MG63 (cell line): ENCODE results near the gene SPPL2C. TPM values are rescaled to one million over a fixed set of nuclear protein-coding genes. Genes with fewer than 3 reads are reported as not detected.

Source experiments
- DNase-seq: peaks from one replicate; pipeline ENCODE4 v3.0.0-alpha.2; 2020
- H3K27me3 ChIP-seq: fragments of 250-450 bp; sonication (Bioruptor Pico); 2 replicates; pipeline ENCODE4 v1.5.1; 2020; ENCODE audit warnings: mild to moderate bottlenecking, moderate library complexity
- H3K36me3 ChIP-seq: fragments of 250-450 bp; sonication (Bioruptor Pico); 2 replicates; pipeline ENCODE4 v1.5.1; 2020; ENCODE audit warnings: mild to moderate bottlenecking, moderate library complexity
- H3K4me3 ChIP-seq: fragments of 250-450 bp; sonication (Bioruptor Pico); 2 replicates; pipeline ENCODE4 v1.5.1; 2020; ENCODE audit warnings: mild to moderate bottlenecking, moderate library complexity
- H3K9me3 ChIP-seq: fragments of 250-450 bp; sonication (Bioruptor Pico); 2 replicates; pipeline ENCODE4 v1.5.1; 2020; ENCODE audit warnings: mild to moderate bottlenecking, moderate library complexity
- total RNA-seq: library from RNA; depleted of rRNA; stranded (reverse); fragments of >200 nt; shearing (Covaris generic); gene quantifications from 2 replicates; pipeline ENCODE4 v1.2.3, GENCODE V29; 2014; ENCODE audit warnings: low replicate concordance; rRNA removed

The SPPL2C gene
- total RNA-seq = not detected in 2 replicates

GRCh38 chr17:45844695-45845375, at the start of gene SPPL2C:
Gene SPPL2C (plus strand): TSS chr17:45844881. CDS start chr17:45844907, 26 bp downstream.
- H3K4me3 ChIP-seq = no peak within 1 kb of the TSS
- no peaks in the 10 kb centered on the region for H3K36me3 ChIP-seq
- no peak for DNase-seq
- H3K9me3 ChIP-seq = no peaks in the 10 kb centered on the region
- no peaks in the 10 kb centered on the region for H3K27me3 ChIP-seq

DNA sequence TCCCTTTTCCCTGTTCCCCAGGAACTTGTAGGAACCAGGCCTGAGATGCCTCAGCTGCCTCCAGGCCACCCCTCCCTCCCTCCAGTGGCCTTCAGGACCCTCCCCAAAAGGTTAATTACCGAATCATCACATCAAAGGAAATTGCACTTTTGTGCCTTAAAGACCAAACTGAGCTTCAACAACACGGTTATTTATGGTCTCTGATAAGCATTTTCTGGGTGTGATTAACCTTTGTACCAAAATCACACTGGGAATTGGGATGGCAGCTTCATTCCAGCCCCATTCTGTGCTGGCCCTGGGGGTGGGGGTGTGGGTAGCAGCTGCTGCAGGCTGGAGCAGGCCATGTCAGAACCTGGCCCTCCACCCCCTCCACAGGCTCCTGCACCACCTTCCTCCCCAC, 43.9 kb upstream of the SPPL2C start:
- DNase-seq = no peak
- Histone ChIP-seq H3K9me3 (no peaks in the 10 kb centered on the region), H3K27me3 (peaks cover 7% of the 10 kb centered on the region), H3K36me3 (no peaks in the 10 kb centered on the region), H3K4me3 (no peak overlapping the region)

- no peak for DNase-seq
- H3K9me3 ChIP-seq = no peaks in the 10 kb centered on the region
- peaks cover 9% of the 10 kb centered on the region for H3K27me3 ChIP-seq
- no peak overlapping the region for H3K4me3 ChIP-seq
- H3K36me3 ChIP-seq = no peaks in the 10 kb centered on the region
These were observed 43.3 kb upstream of the SPPL2C start for GRCh38 chr17:45801421-45801820.

DNA sequence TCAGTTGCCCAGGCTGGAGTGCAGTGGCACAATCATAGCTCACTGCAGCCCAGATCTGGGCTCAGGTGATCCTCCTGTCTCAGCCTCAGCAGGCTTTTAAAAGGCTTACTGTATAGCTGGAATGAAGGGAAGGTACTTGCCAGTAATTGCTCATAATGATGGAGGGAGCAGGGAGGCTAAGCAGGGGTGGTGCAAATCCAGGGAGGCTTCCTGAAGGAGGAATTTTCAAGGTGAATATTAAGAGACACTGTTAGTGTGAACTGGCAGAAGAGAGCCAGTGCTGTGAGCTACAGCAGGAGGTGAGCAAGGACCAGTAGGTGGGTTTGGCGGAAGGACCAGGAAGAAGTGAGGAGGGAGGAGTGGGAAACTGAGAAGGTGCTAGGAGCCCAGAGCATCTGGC, 35.8 kb upstream of the SPPL2C start:
- Histone ChIP-seq H3K36me3 (no peaks in the 10 kb centered on the region), H3K9me3 (peaks cover 7% of the 10 kb centered on the region; the same call in 1 of the 2 replicates), H3K4me3 (no peak overlapping the region), H3K27me3 (peaks cover 9% of the 10 kb centered on the region)
- DNase-seq = no peak

GRCh38 chr17:45809499-45809898, 35.2 kb upstream of the SPPL2C start:
- Histone ChIP-seq H3K9me3 (peaks cover 7% of the 10 kb centered on the region; the same call in 1 of the 2 replicates), H3K4me3 (no peak overlapping the region), H3K36me3 (no peaks in the 10 kb centered on the region), H3K27me3 (peaks cover 9% of the 10 kb centered on the region; the same call in 1 of the 2 replicates)
- no peak for DNase-seq

- no peak for DNase-seq
- peaks cover 7% of the 10 kb centered on the region; the same call in 1 of the 2 replicates for H3K9me3 ChIP-seq
- no peak overlapping the region for H3K4me3 ChIP-seq
- H3K27me3 ChIP-seq = no peaks in the 10 kb centered on the region; the same call in 1 of the 2 replicates
- H3K36me3 ChIP-seq = no peaks in the 10 kb centered on the region
These were observed 32.6 kb upstream of the SPPL2C start for GRCh38 chr17:45812102-45812501.

DNA sequence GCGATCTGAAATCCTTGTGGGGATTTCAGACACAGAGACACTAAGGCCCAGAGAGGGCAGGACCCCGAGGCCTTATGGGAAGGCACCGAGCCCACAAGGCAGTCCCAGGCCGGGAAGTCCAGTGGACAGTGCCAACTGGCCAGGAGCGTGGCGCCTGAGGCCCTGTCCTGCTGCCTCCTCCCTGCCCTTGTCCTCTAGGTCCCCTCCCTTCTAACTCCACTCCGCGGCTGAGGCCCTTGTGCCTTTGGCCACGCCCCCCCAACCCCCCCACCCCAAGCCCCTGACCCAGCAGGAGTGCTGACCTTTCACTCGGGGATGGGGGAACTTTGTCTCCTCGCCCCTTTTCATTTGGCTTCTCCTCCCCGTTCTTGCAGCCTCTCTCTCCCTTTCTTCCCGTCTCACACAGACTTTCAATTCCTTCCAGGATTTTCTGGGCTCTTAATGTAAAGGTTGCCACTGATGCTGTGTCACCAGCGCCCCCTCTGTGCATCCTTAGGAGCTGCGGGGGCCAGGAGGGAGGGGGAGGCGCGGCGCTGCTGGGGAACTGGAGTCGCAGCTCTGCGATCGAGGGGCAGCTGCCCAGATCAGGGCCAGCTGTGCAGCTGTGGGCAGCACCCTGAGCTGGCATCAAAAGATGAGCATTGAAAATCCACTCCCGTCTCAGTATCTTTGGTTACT, 31.5 kb upstream of the SPPL2C start:
- Histone ChIP-seq H3K9me3 (peaks cover 7% of the 10 kb centered on the region; the same call in 1 of the 2 replicates), H3K36me3 (no peaks in the 10 kb centered on the region), H3K27me3 (no peaks in the 10 kb centered on the region), H3K4me3 (no peak overlapping the region)
- DNase-seq = no peak

DNA sequence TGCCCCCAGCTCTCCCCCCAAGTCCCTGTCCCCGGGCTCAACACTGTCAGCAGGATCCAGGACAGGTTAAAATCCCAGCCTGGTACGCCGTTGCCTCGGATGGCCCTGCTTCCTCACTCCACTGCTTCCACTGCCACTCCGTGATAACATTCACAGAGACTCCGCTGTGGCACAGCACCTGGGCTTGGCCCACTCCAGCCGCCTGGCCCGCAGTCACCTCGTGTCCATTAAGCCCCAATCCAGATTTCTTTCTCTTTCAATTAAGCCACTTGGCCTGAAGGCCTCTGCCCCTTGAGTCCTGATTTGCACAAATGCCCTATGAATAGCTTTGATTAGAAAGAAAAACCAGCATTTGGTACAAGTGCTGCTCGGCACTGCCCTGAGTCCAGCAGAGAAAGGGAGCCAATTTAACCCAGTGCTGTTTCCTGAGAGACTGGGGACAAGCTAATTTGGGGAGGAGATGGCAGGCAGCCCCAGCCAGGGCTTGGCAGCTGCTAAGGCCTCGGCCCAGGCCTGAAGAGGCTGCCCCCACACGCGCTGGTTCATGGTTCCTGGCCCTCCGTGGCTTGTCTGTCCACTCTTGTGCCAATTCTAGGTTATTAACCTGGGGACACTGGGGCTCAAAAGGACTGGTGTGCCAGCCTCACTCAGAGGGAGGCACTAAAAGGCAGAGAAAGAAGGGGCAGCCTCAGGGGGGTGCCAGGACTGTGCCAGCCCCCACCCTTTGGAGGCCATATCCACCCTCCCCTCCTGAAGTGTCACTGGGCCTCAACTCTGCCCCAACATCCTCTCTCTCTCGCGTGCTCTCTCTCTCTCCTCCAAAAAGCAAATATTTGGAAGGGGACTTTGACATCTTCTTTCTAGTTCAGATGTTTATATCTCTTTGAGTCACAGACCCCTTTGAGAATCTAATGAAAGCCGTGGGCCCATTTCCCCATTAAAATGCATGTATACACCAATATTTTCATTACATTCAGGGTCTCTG, 29.8 kb upstream of the SPPL2C start:
- Histone ChIP-seq H3K36me3 (no peaks in the 10 kb centered on the region), H3K4me3 (no peak overlapping the region), H3K27me3 (no peaks in the 10 kb centered on the region), H3K9me3 (peaks cover 7% of the 10 kb centered on the region; the same call in 1 of the 2 replicates)
- no peak for DNase-seq

GRCh38 chr17:45815752-45816151, 28.9 kb upstream of the SPPL2C start:
- H3K36me3 ChIP-seq = no peaks in the 10 kb centered on the region
- no peaks in the 10 kb centered on the region for H3K27me3 ChIP-seq
- H3K9me3 ChIP-seq = peaks cover 7% of the 10 kb centered on the region; the same call in 1 of the 2 replicates
- DNase-seq = no peak
- no peak overlapping the region for H3K4me3 ChIP-seq

- no peaks in the 10 kb centered on the region for H3K9me3 ChIP-seq
- H3K27me3 ChIP-seq = peaks cover 5% of the 10 kb centered on the region; the same call in 1 of the 2 replicates
- no peaks in the 10 kb centered on the region for H3K36me3 ChIP-seq
- DNase-seq = no peak
- H3K4me3 ChIP-seq = no peak overlapping the region
These were observed 26.6 kb upstream of the SPPL2C start for GRCh38 chr17:45818041-45818440.

DNA sequence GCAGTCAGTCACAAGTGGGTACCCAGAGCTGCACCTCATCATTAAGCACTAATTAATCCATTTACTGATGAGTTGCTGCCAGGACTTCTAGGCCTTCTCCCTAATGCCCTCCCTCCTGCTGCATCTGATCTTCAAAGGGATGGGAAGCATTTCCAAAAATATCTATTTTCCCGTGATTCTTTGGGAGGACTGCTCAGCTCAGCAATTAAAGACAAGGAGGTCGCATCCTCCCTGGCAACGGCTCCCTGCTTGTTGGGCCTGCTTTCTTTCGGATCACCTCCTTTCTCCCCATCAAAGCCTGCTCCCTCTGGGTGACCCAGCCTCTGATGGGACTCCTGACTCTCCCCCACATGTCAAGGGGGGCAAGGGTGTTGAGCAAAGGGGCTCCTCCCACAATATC, 26.0 kb upstream of the SPPL2C start:
- Histone ChIP-seq H3K9me3 (no peaks in the 10 kb centered on the region), H3K4me3 (no peak overlapping the region), H3K36me3 (no peaks in the 10 kb centered on the region), H3K27me3 (peaks cover 5% of the 10 kb centered on the region; the same call in 1 of the 2 replicates)
- DNase-seq = no peak

GRCh38 chr17:45819632-45820031, 25.0 kb upstream of the SPPL2C start:
- Histone ChIP-seq H3K9me3 (no peaks in the 10 kb centered on the region), H3K36me3 (no peaks in the 10 kb centered on the region), H3K27me3 (peaks cover 5% of the 10 kb centered on the region; the same call in 1 of the 2 replicates), H3K4me3 (no peak overlapping the region)
- no peak for DNase-seq

- Histone ChIP-seq H3K4me3 (no peak overlapping the region), H3K27me3 (peaks cover 5% of the 10 kb centered on the region; the same call in 1 of the 2 replicates), H3K9me3 (no peaks in the 10 kb centered on the region), H3K36me3 (no peaks in the 10 kb centered on the region)
- DNase-seq = no peak
These were observed 24.5 kb upstream of the SPPL2C start for GRCh38 chr17:45820052-45820780.

DNA sequence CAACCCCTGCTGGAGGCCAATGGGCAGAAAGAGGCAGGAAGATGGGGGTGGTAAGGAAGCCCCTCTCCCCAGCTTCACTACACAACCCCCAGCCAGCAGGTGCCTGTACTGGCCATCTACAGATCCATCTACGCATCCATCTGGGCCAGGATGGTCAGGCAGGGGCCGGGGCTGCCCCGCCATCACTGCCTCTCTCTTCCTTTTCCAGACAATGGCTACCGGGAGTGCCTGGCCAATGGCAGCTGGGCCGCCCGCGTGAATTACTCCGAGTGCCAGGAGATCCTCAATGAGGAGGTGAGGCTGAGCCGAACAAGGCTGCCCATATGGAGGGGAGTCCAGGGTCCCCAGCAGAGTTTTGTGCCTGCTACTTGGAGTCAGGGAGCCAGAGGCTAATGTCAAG, 23.5 kb upstream of the SPPL2C start:
- DNase-seq = no peak
- peaks cover 5% of the 10 kb centered on the region; the same call in 1 of the 2 replicates for H3K27me3 ChIP-seq
- H3K36me3 ChIP-seq = no peaks in the 10 kb centered on the region
- H3K4me3 ChIP-seq = no peak overlapping the region
- H3K9me3 ChIP-seq = no peaks in the 10 kb centered on the region

DNA sequence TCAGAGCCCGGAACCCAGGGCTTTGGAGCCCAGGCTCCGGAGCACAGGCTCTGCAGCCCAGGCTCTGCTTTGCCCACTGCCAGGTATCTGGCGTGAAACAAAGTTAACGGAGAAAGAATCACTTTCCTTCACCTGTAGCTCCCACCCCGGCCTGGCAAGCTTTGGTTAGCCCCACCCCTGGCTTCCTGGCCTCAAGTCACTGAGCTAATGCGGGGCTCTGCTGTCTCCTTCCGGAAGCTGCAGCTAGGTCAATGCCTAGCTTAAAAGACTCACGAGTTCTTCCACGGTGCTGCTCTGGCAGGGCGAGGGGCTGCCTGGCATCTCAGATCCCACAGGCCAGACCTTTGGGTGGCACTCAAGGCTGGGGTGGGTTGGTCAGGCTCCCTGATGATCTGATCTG, 21.1 kb upstream of the SPPL2C start:
- Histone ChIP-seq H3K9me3 (no peaks in the 10 kb centered on the region), H3K36me3 (no peaks in the 10 kb centered on the region), H3K4me3 (no peak overlapping the region), H3K27me3 (peaks cover 5% of the 10 kb centered on the region; the same call in 1 of the 2 replicates)
- DNase-seq = no peak

DNA sequence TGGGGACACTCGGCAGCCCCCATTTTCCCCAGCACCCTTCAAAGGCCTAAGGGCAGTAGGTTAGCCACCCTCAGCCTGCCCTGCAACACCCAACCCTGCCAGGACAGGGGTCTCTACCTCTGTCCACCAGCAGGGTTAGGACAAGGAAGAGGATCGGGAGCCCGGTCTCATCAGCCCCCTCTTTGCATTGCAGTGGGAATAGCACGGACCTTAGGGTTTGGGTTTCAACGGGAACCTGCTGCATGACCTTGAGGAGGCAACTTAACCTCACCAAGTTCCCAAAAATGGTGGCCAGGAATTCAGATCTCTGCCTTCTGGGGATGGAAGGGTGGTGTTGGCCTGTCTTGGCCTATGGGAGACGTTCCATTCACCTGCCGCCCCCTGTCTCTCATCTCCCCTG, 20.2 kb upstream of the SPPL2C start:
- no peak overlapping the region for H3K4me3 ChIP-seq
- no peaks in the 10 kb centered on the region for H3K36me3 ChIP-seq
- H3K9me3 ChIP-seq = no peaks in the 10 kb centered on the region
- peaks cover 5% of the 10 kb centered on the region; the same call in 1 of the 2 replicates for H3K27me3 ChIP-seq
- DNase-seq = no peak
